GM21619 (cell line): ENCODE data around the gene CPLX1.
"Not testable (repeated sequence)": the region's sequence is repeated elsewhere in the genome, so short reads cannot be mapped to it uniquely, and the experiment has no call there.

Source experiments
- ATAC-seq: cut with Tn5 transposase; IDR thresholded peaks from one replicate; pipeline ENCODE4 v1.9.1; 2021; ENCODE audit not compliant: unreplicated experiment

The CPLX1 gene

GRCh38 chr4:762211-763190, 63.4 kb downstream of the CPLX1 start:
- ATAC-seq = no peak

DNA sequence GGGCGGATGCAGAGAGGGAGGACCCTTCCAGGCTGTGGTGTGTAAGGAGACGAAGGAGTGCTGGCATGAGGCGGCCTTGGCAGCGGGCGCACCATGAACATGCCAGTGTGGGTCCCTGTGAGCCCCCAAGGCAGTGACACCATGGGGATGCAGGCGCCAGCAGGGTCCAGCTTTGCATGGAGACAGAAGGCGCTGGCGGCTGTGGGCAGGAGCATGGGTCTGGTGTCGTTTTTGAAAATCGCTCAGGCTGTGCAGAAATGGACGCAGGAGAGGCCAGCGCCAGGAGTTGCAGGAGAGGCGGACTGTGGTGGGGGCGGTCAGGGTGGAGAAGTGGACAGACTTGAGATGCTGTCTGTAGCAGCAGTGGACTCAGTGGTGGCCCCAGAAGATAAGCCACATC, 64.2 kb downstream of the CPLX1 start:
- ATAC-seq = no peak

- no peak for ATAC-seq
Measured at GRCh38 chr4:761086-761485, 64.8 kb downstream of the CPLX1 start.

- no peak for ATAC-seq
Measured at GRCh38 chr4:760616-761015, 65.3 kb downstream of the CPLX1 start.

DNA sequence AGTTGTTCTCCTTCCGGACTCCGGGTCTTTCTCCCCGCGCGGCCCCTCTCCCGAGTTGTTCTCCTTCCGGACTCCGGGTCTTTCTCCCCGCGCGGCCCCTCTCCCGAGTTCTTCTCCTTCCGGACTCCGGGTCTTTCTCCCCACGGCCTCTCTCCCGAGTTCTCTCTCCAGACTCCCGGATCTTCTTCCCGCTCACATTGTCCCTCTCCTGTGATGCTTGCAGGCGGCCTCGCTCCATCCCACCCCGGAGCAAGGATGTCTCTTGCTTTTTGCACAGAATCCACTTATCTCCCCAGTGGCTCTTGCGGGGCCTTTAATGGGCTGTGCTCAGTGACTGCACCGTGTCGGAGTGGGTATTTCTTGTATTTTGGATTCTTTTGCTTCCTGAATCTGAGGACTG, 66.1 kb downstream of the CPLX1 start:
- ATAC-seq = not testable (repeated sequence)

DNA sequence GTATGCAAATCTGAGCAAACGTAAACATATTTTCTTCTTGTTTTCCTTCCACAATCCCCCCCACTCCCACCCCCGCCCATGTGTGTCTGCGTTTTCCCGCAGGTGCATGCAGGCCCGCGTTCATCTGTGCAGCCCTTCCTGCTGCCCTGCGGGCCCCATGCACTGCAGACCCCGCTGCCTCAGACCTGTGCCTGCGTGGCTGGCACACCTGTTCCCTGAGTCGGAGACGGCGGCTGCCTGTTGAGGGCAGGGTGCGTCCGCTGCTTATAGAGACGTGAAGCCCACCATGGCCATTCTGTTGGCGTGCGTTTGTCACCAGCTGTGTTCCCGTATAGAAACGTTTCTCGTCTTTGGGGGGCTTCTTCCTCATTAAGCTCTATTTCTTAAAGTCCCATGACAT, 68.8 kb downstream of the CPLX1 start:
- no peak for ATAC-seq

- ATAC-seq = no peak
Measured at GRCh38 chr4:754221-755120, 71.5 kb downstream of the CPLX1 start.

GRCh38 chr4:753186-753585, 72.7 kb downstream of the CPLX1 start:
- ATAC-seq = not testable (repeated sequence)

- no peak for ATAC-seq
Measured at GRCh38 chr4:752196-752861, 73.6 kb downstream of the CPLX1 start.

DNA sequence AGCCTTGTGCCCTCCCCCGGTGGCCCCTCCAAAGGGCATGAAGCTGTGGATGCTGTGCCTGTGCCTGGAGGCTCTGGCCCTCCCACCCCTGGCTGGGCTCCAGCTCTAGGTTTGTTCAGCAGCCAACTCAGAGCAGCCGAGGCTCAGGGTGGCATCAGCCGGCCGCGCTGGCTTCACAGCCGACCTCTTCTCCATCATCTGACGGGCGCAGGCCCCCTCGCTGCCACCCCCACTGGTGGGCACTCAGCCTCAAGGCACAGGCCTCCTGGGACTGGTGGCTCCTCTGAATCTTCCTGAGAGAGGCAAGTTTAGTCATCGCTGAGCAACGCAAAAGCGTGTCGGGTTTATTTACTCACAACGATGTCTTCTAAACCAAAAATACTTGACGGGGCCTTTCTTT, 74.3 kb downstream of the CPLX1 start:
- ATAC-seq = no peak

GRCh38 chr4:749698-750666, 75.9 kb downstream of the CPLX1 start:
- ATAC-seq = no peak

- no peak for ATAC-seq
Measured at GRCh38 chr4:748461-748860, 77.5 kb downstream of the CPLX1 start.

DNA sequence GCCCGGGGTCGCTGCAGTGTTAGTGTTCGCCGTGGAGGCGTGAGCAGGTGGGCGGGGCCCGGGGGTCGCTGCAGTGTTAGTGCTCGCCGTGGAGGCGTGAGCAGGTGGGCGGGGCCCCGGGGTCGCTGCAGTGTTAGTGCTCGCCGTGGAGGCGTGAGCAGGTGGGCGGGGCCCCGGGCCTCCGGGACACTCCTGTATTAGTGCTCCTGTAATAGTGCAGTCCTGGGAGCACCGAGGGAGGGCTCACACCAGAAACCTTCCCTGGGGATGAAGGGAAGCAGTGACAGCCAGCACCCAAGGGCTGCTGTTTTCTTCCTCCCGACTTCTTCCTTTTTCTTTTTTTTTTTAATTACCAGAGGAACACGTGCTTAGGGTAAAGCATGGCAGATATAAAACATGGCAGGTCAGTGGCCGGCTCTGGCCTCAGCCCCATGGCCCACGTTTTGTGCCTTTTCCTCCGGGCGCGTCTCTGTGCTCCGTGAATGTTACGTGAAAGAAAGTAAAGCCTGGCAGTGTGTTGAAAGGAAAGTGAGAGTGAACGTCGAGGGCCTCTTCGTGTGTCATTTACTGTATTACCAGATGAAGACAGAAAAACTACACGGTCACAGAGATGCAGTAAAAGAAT, 78.3 kb downstream of the CPLX1 start:
- ATAC-seq = no peak

DNA sequence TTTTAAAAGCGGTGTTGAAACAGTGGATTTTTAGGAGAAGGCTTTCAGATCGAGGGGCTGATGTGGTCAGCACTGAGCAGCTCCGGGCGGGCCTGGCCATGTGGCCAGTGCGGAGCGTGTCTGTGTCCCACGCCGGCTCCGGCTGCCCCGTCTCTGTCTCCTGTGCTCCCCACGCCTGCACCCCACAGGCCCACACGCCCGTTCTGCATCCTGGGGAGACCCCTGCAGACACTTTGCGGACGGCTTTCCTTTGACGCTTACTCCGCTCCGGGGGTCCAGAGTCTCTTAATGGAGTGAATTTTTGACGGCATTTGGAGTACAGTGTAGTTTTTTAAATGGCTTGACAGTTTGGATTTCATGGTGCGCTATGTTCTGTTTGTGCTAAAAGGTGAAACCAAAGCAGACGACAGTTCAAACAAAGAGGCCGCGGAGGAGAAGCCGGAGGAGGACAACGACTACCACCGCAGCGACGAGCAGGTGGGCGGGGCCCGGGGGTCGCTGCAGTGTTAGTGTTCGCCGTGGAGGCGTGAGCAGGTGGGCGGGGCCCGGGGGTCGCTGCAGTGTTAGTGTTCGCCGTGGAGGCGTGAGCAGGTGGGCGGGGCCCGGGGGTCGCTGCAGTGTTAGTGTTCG, 81.6 kb downstream of the CPLX1 start:
- ATAC-seq = no peak

GRCh38 chr4:743463-744211, 82.3 kb downstream of the CPLX1 start:
- no peak for ATAC-seq

DNA sequence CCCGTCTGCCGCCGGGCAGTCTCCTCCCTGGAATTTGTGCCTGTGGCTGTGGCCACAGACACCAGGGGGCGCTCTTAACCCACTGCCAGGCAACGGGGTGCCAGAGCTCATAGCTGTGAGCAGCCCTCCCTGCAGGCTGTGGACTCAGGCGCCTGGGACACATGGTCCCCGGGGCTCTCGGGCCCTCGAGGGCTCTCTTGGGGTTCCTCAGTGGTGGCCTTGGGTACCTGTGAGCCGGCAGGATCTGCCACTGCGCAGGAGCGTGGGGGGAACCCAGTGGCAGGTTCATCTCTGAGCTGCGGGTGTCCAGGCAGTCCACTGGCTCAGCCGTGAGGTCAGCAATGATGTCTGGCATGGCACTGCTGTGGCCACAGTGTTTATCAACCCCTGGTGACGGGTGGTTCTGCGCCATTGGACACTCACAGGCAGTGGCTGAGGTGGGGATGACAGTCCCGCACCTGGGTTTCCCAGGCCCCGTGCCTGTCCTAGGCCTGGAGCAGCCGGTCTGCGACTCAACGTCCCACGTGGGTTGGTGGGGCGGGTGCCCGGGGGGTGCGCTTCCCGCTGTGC, 83.1 kb downstream of the CPLX1 start:
- peak; percentile 67 for ATAC-seq

DNA sequence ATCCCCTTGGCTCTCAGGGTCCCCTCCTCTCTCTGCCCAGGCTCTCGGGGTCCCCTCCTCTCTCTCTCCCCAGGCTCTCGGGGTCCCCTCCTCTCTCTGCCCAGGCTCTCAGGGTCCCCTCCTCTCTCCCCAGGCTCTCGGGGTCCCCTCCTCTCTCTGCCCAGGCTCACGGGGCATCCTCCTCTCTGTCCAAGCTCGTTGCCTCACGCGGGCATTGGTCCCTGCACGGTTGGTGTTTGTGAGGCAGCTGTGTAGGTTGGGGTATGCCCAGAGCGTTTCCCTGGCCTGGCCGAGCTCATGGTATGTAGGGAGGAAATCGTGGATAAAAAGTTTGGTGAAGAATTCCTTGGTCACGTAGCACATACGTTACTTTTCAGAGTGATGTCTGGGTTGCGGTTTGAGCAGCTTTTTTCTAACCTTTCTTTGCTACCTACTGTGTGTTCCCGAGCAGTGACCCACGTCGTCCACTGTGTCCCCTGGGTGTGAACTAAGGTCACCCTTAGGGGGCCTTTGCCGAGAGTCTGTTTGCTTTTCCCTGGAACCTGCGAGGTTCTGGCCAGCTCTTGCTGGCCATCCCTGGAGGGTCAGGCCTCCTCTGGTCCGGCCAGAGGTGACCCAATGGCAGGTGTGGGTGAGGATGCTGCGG, 83.7 kb downstream of the CPLX1 start:
- ATAC-seq = peak; percentile 7
